GM12892 (cell line): Measurements from ENCODE around the gene RSPH9.
"Not testable (repeated sequence)": the region's sequence is repeated elsewhere in the genome, so short reads cannot be mapped to it uniquely, and the experiment has no call there.

Experiments used
- POLR2A ChIP-seq: IDR thresholded peaks from 2 replicates; pipeline ENCODE4 v1.6.1; 2011; ENCODE audit warnings: low read depth, low read length, control low read depth
- TAF1 ChIP-seq: IDR thresholded peaks from 2 replicates; pipeline ENCODE4 v1.6.1; 2011; ENCODE audit warnings: low read depth, mild to moderate bottlenecking, control low read depth, low read length, borderline replicate concordance

GRCh38 chr6:43700939-43701560 is 56.2 kb downstream of the RSPH9 start:
- not testable (repeated sequence) for TF ChIP-seq POLR2A, TAF1
